ENCODE results near the gene PLEKHG4B. TPM values are rescaled to one million over a fixed set of nuclear protein-coding genes. Genes with fewer than 3 reads are reported as not detected.

The PLEKHG4B gene
- total RNA-seq, 2 experiments from 2014 or later: not detected

- intact Hi-C loops (cut with micrococcal nuclease): no loop called here
- Mint-ChIP-seq H3K4me1 (ENCODE audit: low read depth) (no peaks in the 10 kb centered on the region), H3K27ac (no peak overlapping the region), H3K36me3 (ENCODE audit: low read depth) (no peaks in the 10 kb centered on the region), H3K27me3 (peaks cover 8% of the 10 kb centered on the region), H3K9me3 (peaks cover 6% of the 10 kb centered on the region), H3K4me3 (no peak overlapping the region)
- no peak for TF ChIP-seq CTCF (IDR thresholded peaks at IDR 0.05)
- DNase-seq (no peak), ATAC-seq (no peak)
- POLR2A ChIA-PET: no interaction called here
- CTCF ChIA-PET: no interaction called here
Measured at GRCh38 chr5:119486-120097, 27.6 kb downstream of the PLEKHG4B start.

- TF ChIP-seq CTCF (IDR thresholded peaks at IDR 0.05): no peak
Measured at GRCh38 chr5:121432-121831, 29.5 kb downstream of the PLEKHG4B start.

GRCh38 chr5:125815-126214, 33.8 kb downstream of the PLEKHG4B start:
- peaks cover 3% of the 10 kb centered on the region for H3K36me3 Mint-ChIP-seq (ENCODE audit: low read depth)
- ChIA-PET POLR2A (no interaction called here), CTCF (no interaction called here)
- no peak overlapping the region for H3K4me3 Mint-ChIP-seq
- H3K27me3 Mint-ChIP-seq: peaks cover 6% of the 10 kb centered on the region
- no peak for TF ChIP-seq CTCF (IDR thresholded peaks at IDR 0.05)
- no peak overlapping the region for H3K27ac Mint-ChIP-seq
- no peaks in the 10 kb centered on the region for H3K4me1 Mint-ChIP-seq (ENCODE audit: low read depth)
- intact Hi-C loops (cut with micrococcal nuclease): no loop called here
- H3K9me3 Mint-ChIP-seq: peaks cover 16% of the 10 kb centered on the region
- no peak for ATAC-seq
- no peak for DNase-seq

More at GRCh38 chr5:121432-121831, 29.5 kb downstream of the PLEKHG4B start:
- Mint-ChIP-seq H3K36me3 (ENCODE audit: low read depth) (peaks cover 3% of the 10 kb centered on the region), H3K4me1 (ENCODE audit: low read depth) (no peaks in the 10 kb centered on the region), H3K9me3 (peaks cover 14% of the 10 kb centered on the region), H3K27ac (no peak overlapping the region), H3K27me3 (peaks cover 13% of the 10 kb centered on the region), H3K4me3 (no peak overlapping the region)
- ChIA-PET POLR2A (no interaction called here), CTCF (no interaction called here)
- intact Hi-C loops (cut with micrococcal nuclease): no loop called here
- DNase-seq (no peak), ATAC-seq (no peak)

GRCh38 chr5:126806-127205, 34.8 kb downstream of the PLEKHG4B start:
- no peak for ATAC-seq
- Mint-ChIP-seq H3K27ac (no peak overlapping the region), H3K27me3 (peaks cover 14% of the 10 kb centered on the region), H3K36me3 (ENCODE audit: low read depth) (peaks cover 3% of the 10 kb centered on the region), H3K9me3 (peaks cover 12% of the 10 kb centered on the region), H3K4me1 (ENCODE audit: low read depth) (no peaks in the 10 kb centered on the region), H3K4me3 (no peak overlapping the region)
- intact Hi-C loops (cut with micrococcal nuclease): no loop called here
- TF ChIP-seq CTCF (IDR thresholded peaks at IDR 0.05): no peak
- ChIA-PET CTCF (no interaction called here), POLR2A (no interaction called here)
- no peak for DNase-seq

GRCh38 chr5:127886-128285, 35.9 kb downstream of the PLEKHG4B start:
- POLR2A ChIA-PET: no interaction called here
- no peak for DNase-seq
- Mint-ChIP-seq H3K27me3 (peaks cover 15% of the 10 kb centered on the region), H3K36me3 (ENCODE audit: low read depth) (peaks cover 3% of the 10 kb centered on the region), H3K27ac (no peak overlapping the region), H3K4me1 (ENCODE audit: low read depth) (no peaks in the 10 kb centered on the region), H3K4me3 (no peak overlapping the region), H3K9me3 (peaks cover 12% of the 10 kb centered on the region)
- intact Hi-C loops (cut with micrococcal nuclease): no loop called here
- no peak for TF ChIP-seq CTCF (IDR thresholded peaks at IDR 0.05)
- ATAC-seq: no peak
- CTCF ChIA-PET: no interaction called here

Data from activated CD8-positive, alpha-beta T cell treated with anti-CD3 and anti-CD28 coated beads for 36 hours (primary cell).